GM12872 (cell line): ENCODE measurements around the gene POU3F3.

Source experiments
- TF ChIP-seq, protein P1 (sequence below): IDR thresholded peaks from 3 replicates; pipeline ENCODE4 v1.5.1; 2011; ENCODE audit warnings: low read depth, mild to moderate bottlenecking, low read length, moderate library complexity; ENCODE audit not compliant: insufficient read depth

Gene POU3F3

DNA sequence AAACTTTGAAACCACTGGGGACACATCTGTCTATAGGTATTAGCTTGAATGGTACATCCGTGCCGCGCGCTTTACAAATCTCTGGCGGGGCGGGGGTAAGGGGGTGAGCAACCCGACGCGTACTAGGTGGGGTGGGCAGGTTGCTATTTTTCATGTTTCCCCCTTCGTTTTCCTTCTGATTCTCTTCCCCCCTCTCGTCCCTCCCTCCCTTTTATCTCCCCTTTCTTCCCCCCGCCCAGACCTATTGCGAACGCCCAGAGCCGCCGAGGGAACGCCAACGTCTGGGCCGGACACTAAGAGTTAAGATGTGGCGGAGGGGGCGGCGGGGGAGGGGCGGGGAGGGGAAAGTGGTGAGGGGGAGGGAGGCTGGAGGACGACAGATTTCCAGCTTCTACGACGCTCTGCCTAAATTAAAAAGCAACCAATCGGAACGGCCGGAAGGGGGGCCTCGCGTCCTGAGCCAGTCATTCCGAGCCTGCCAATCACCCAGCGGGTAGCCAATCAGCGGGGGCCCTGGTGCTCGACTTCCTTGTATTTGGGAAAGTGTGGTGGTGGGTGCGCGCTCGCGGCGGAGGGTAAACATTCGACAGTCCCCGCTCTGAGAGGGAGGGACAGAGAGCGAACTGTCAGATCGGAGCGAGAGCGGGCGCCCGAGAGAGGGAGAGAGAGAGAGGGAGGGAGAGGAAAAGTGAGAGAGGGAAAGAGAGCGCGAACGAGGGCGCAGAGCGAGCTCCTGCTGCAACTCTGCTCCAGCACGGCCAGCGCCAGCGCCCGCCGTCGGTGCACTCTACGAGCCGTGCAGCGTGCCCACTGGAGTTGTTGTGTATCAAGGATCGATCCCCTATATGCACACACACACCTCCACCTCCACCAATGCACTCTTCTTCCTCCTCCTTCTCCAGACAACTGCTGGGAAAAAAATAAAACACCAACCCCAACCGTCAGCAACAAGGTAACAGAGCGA, at the start of gene POU3F3:
POU3F3 (plus strand) TSS at position 582 of the 964 bp plus-strand sequence. CDS start 1,396 bp downstream, outside the sequence.
- TF ChIP-seq, protein P1, sequence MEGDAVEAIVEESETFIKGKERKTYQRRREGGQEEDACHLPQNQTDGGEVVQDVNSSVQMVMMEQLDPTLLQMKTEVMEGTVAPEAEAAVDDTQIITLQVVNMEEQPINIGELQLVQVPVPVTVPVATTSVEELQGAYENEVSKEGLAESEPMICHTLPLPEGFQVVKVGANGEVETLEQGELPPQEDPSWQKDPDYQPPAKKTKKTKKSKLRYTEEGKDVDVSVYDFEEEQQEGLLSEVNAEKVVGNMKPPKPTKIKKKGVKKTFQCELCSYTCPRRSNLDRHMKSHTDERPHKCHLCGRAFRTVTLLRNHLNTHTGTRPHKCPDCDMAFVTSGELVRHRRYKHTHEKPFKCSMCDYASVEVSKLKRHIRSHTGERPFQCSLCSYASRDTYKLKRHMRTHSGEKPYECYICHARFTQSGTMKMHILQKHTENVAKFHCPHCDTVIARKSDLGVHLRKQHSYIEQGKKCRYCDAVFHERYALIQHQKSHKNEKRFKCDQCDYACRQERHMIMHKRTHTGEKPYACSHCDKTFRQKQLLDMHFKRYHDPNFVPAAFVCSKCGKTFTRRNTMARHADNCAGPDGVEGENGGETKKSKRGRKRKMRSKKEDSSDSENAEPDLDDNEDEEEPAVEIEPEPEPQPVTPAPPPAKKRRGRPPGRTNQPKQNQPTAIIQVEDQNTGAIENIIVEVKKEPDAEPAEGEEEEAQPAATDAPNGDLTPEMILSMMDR = no peak

DNA sequence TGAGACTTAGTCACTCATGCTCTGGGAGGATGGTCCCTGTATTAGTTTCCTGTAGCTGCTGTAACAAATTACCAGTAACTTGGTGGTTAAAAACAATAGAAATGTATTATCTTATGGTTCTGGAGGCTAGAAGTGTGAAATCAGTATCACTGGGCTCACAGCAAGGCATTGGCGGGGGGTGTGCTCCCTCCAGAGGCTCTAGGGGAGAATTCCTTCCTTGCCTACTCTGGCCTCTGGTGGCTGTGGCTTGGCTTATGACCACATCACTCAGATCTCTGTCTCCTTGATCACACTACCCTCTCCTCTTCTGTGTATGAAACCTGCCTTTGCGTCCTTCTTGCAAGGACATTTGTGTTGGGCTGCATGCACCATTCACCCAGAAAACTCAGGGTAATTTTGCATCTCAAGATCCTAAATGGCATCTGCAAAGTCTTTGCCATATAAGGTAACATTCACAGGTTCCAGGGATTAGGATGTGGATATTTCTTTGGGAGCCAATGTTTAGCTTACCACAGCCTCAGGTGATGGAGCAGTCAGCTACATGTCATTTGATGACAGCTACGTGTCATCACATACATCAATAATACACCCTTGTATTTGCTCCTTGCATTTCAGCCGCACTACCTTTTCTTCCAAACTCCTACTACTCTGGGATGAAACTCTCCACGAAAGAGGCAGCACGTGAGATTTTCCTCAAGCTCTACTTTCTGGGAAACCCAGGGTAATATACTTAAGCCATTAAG, 49.6 kb upstream of the POU3F3 start:
- TF ChIP-seq, protein P1 = no peak

DNA sequence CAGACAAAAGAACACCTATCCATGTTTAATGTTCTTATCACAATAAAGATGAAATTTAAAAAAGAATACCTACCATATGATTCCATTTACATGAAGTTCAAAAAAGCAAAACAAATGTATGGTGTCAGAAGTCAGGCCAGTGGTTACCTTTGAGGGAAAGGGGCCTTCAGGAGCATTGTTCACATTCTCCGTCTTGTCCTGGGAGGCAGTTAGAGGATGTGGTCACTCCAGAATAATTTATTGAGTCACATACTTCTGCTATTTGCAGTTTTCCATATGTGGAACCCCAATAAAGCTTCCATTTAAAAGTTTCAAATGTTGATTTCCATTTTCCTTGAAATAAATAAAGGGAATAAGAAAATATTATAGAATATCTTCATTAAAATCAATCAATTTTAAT, 41.6 kb upstream of the POU3F3 start:
- TF ChIP-seq, protein P1 = no peak

DNA sequence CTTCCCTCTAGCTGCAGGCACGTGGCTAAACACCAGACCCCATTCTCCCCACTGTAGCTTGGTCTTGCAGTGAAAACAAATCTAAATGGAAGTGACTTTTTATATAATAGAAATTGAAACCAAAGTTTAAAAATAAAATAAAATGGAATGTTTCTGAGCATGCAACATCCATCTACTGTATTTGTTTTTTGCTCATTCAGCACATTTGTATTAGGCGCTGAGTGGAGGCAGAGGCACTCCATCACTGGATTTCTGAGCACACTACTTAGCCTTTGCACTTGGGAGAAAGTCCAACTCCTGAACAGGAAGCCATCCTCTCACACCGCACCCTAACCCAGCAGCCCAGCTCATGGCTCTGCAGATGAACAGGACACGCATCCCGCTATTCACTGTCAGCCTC, 37.8 kb upstream of the POU3F3 start:
- TF ChIP-seq, protein P1 = no peak

DNA sequence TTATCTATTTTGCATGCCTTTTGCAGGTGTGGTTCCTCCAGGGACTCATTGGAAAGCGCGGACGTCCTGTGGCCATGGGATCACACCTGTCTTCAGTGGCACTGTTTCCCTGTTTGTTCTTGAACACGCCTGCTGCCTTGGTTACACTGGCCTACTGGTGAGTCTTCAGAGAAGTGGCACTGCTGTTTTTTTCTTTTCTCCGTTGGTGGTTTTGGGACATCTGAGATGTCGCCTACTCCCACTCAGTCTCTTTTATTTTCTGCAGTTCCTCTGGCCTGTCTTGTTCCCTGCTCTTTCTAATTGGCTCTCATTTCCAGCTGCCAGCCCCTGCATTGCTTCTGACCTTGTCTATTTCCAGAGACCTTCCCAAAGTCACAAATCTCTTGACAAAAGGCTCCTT, 35.7 kb upstream of the POU3F3 start:
- TF ChIP-seq, protein P1 = no peak

DNA sequence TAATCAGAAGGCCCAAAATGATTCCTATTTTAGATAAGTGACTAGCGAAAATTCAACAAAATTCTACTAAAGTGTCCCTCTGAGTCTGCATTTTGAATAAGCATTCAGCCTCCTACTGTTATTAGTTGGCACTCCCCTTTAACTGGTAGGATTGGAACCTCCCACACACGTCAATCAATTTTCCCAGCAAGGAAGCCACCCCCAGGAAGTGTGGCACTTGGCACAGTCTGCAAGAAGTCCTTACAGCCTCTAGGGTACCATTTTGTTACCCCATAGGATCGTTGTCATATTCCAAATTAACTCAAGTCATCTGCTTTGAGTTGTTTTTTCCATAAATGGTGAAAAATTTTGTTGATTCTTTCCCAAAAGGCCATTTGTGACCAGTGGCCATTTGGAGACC, 33.8 kb upstream of the POU3F3 start:
- TF ChIP-seq, protein P1 = no peak

DNA sequence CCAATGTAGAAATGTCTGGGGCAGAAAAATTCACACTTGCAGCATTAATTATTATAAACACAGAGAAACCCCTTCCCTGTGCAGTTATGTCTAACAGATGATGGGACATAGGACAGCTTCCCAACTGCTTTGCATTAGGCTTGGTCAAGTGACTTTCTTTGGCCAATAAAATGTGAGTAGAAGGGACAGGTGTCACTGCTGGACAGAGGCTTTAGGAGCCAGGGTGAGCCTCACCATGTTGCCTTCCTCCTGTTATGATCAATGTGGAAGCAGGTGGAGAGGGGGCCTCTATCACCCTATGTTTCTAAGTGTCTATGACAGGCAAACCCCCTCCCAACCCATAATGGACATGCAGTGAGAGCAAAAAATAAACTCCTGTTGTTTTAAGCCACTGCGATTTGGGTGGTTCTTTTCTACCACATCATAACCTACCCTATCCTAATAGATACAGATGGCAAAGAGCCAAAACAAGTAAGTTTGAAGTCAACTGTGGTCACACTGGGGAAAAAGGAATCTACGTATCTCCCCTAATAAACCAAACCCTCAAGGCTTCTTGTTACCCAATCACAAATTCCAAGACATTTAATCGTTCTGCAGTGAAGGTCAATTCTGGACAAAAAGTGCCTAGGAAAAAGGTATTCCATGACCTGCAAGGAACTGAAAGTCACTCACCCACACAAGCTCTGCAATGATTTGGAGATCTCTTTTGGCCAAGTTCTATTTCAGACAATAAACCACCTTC, 28.6 kb upstream of the POU3F3 start:
- TF ChIP-seq, protein P1 = no peak
